Cardiac muscle cell (in vitro differentiated cells and primary cell): ENCODE measurements around the gene NHERF2. TPM values are rescaled to one million over a fixed set of nuclear protein-coding genes. Genes with fewer than 3 reads are reported as not detected.

Source experiments
- DNase-seq, 2 donors: peaks; one replicate each; pipeline versions ENCODE4 v3.0.0 to v3.0.0-alpha.2; 2010 to 2017; ENCODE audit warnings: low read depth in 1 of 2, low spot score in 1 of 2
- H3K27ac ChIP-seq: fragments of 200-600 bp; sonication (generic); 2 replicates; pipeline ENCODE4 v1.5.1; 2016
- H3K27me3 ChIP-seq: fragments of 200-600 bp; sonication (generic); 2 replicates; pipeline ENCODE4 v1.6.0; 2016; ENCODE audit warnings: control low read depth
- H3K36me3 ChIP-seq: fragments of 200-600 bp; sonication (generic); 2 replicates; pipeline ENCODE4 v1.5.1; 2016; ENCODE audit warnings: control low read depth
- H3K4me1 ChIP-seq: fragments of 200-600 bp; sonication (generic); 2 replicates; pipeline ENCODE4 v1.8.1; 2017; ENCODE audit warnings: low read depth, mild to moderate bottlenecking, mixed run types
- H3K4me3 ChIP-seq: fragments of 200-600 bp; sonication (generic); 2 replicates; pipeline ENCODE4 v1.5.1; 2016; ENCODE audit warnings: mild to moderate bottlenecking
- H3K9me3 ChIP-seq: fragments of 200-600 bp; sonication (generic); 2 replicates; pipeline ENCODE4 v1.5.1; 2017; ENCODE audit warnings: low read depth, mild to moderate bottlenecking, control low read depth
- polyA plus RNA-seq: library from polyadenylated mRNA; unstranded; fragments of >200 nt; fragmentation: Nextera tagmentation; extraction: Ambion mirVana; gene quantifications from 2 replicates; pipeline ENCODE4 v1.2.1, GENCODE V29; 2016
- total RNA-seq: library from RNA; depleted of rRNA; stranded (reverse); fragments of >200 nt; gene quantifications from 2 replicates; pipeline ENCODE4 v1.2.3, GENCODE V29; 2016
- TF ChIP-seq, protein P1 (sequence below): IDR thresholded peaks from 2 replicates; pipeline ENCODE4 v1.5.1; 2012; ENCODE audit warnings: low read depth, mild to moderate bottlenecking, low read length

The NHERF2 gene
- total and polyA plus RNA-seq, 2 experiments from 2014 or later: 34.7 to 37.4 TPM

GRCh38 chr16:2058420-2058819 is 31.7 kb downstream of the NHERF2 start:
- peaks cover 3% of the 10 kb centered on the region for H3K36me3 ChIP-seq
- DNase-seq: no peak
- H3K9me3 ChIP-seq: no peaks in the 10 kb centered on the region
- no peak overlapping the region for H3K27ac ChIP-seq
- TF ChIP-seq, protein P1, sequence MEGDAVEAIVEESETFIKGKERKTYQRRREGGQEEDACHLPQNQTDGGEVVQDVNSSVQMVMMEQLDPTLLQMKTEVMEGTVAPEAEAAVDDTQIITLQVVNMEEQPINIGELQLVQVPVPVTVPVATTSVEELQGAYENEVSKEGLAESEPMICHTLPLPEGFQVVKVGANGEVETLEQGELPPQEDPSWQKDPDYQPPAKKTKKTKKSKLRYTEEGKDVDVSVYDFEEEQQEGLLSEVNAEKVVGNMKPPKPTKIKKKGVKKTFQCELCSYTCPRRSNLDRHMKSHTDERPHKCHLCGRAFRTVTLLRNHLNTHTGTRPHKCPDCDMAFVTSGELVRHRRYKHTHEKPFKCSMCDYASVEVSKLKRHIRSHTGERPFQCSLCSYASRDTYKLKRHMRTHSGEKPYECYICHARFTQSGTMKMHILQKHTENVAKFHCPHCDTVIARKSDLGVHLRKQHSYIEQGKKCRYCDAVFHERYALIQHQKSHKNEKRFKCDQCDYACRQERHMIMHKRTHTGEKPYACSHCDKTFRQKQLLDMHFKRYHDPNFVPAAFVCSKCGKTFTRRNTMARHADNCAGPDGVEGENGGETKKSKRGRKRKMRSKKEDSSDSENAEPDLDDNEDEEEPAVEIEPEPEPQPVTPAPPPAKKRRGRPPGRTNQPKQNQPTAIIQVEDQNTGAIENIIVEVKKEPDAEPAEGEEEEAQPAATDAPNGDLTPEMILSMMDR: no peak
- H3K4me3 ChIP-seq: no peak overlapping the region
- H3K27me3 ChIP-seq: no peaks in the 10 kb centered on the region
- H3K4me1 ChIP-seq: no peaks in the 10 kb centered on the region

GRCh38 chr16:2058872-2059271 is 32.2 kb downstream of the NHERF2 start:
- TF ChIP-seq, protein P1: no peak
- Histone ChIP-seq H3K27ac (no peak overlapping the region), H3K9me3 (no peaks in the 10 kb centered on the region), H3K4me1 (no peaks in the 10 kb centered on the region), H3K4me3 (no peak overlapping the region), H3K27me3 (no peaks in the 10 kb centered on the region), H3K36me3 (peaks cover 3% of the 10 kb centered on the region)
- DNase-seq: no peak

DNA sequence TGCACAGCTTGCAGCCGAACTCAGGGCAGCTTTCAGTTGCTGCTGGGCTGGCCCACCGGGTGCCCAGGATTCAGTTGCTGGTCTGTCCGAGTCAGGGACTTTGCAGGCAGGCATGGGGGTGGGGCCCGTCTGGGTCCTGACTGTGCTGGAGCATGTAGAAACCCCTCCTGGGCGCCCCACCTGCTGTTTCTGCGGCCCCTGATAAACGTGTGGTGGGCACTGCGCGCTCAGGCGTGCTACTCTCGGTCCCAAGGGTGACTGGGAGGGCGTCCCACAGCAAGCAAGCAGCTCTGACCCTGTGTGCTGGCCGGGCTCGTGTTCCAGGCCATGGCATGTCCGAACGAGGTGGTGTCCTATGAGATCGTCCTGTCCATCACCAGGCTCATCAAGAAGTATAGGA is 33.6 kb downstream of the NHERF2 start:
- Histone ChIP-seq H3K36me3 (peaks cover 11% of the 10 kb centered on the region), H3K27me3 (no peaks in the 10 kb centered on the region), H3K4me1 (no peaks in the 10 kb centered on the region), H3K4me3 (no peak overlapping the region), H3K27ac (no peak overlapping the region), H3K9me3 (no peaks in the 10 kb centered on the region)
- TF ChIP-seq, protein P1: no peak
- DNase-seq: no peak

DNA sequence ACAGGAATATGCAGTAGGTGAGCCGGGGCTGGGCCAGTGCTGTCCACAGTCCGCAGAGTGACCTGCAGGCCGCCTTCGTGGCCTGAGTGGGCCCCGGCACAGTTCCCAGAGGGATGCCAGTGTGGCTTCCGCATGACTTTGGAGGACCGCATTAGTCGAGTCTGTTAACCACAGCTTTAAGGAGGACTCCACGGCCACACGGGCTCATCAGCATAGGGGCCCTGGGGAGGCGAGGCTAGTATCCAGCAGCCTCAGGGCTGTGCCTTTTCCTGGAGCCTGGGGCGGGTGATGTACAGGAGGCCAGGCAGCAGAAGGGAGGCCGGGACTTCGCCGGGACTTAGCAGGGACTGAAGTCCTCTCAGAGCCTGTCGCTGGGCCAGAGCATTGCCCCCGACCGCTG is 34.3 kb downstream of the NHERF2 start:
- Histone ChIP-seq H3K27me3 (no peaks in the 10 kb centered on the region), H3K36me3 (peaks cover 16% of the 10 kb centered on the region), H3K4me3 (no peak overlapping the region), H3K9me3 (no peaks in the 10 kb centered on the region), H3K4me1 (no peaks in the 10 kb centered on the region), H3K27ac (no peak overlapping the region)
- TF ChIP-seq, protein P1: no peak
- no peak for DNase-seq

DNA sequence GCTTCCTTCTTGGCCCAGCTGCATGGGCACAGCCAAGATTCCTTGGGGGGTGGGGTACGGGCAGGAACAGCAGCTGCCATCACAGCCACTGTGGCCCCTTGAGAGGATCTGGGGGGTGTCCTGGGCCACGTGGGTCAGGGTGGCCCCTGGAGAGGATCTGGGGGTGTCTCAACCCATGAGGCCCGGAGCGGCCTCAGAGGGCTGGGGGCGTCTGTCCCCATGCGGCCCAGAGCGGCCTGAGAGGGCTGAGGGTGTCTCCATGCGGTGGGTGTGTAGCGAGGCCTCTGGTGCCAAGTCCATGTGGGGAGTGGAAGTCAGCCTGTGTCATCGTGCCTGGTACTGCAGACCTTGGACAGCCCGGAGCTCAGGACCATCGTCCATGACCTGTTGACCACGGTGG is 34.8 kb downstream of the NHERF2 start:
- no peaks in the 10 kb centered on the region for H3K4me1 ChIP-seq
- H3K4me3 ChIP-seq: no peak overlapping the region
- no peak overlapping the region for H3K27ac ChIP-seq
- no peak for DNase-seq
- TF ChIP-seq, protein P1: no peak
- H3K27me3 ChIP-seq: no peaks in the 10 kb centered on the region
- peaks cover 19% of the 10 kb centered on the region for H3K36me3 ChIP-seq
- H3K9me3 ChIP-seq: no peaks in the 10 kb centered on the region

- no peaks in the 10 kb centered on the region for H3K27me3 ChIP-seq
- H3K27ac ChIP-seq: no peak overlapping the region
- DNase-seq: no peak
- H3K4me3 ChIP-seq: no peak overlapping the region
- H3K4me1 ChIP-seq: no peaks in the 10 kb centered on the region
- TF ChIP-seq, protein P1: no peak
- peaks cover 19% of the 10 kb centered on the region for H3K36me3 ChIP-seq
- H3K9me3 ChIP-seq: no peaks in the 10 kb centered on the region
Measured at GRCh38 chr16:2062801-2063200, 36.1 kb downstream of the NHERF2 start.
